GM18502 (cell line): ENCODE data around the gene GRAMD4.

Experiments used
- ATAC-seq: cut with Tn5 transposase; IDR thresholded peaks from one replicate; pipeline ENCODE4 v1.9.1; 2021; ENCODE audit warnings: mild to moderate bottlenecking; ENCODE audit not compliant: unreplicated experiment, poor library complexity

Gene GRAMD4

DNA sequence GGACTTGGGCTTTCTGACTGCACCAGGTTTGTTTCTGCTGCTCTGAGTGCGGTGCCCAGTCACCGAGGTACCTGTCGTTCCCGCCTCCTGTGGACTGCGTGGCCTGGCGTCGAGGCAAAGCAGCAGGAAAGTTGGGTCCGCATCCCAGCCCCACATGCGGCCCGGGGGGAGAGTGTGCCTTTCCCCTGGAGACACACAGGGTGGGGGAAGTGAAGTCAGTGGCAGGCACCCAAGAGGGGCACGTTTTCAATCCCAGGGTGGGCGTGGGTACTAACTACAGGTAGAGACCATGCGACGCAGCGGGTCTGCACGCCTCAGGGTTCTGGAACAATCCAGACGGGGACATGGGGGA is 25.3 kb upstream of the GRAMD4 start:
- no peak for ATAC-seq

DNA sequence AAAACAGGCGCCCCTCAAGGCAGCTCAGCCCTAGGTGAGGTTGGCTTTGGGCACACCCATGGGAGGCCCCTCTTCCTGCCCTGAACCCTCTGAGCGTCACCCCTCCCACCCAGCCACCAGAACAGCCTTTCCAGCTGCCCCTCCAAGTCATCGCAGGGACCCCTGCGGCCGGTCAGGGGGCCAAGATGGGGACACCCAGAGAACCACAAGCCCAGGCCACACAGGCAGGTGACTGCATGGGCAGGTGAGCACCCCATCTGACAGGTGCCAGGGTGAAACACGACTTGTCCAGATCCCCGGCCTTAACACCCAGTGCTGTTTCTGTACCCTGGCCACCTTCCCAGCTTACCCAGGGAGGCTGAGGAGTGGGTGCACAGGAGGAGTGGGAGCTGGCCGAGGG is 24.6 kb upstream of the GRAMD4 start:
- no peak for ATAC-seq

DNA sequence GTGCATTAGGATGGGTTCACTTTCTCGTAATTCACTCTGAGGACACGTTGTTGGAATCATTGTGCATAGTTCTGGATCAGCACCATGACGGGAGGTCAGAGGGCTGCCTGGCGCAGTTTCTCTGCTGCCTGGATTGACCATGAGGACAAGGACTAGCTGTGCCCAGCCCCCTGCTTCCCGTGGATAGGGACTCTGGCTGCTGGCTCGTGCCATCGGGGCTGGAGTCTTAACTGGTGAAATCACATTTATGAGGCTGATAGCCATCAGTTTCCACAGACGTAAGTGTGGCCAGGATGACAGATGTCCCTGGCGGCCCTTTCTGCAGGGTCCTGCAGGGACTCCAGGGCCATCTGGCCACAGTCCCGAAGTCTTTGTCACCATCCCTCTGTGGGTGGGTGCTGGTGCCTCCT is 24.1 kb upstream of the GRAMD4 start:
- no peak for ATAC-seq

DNA sequence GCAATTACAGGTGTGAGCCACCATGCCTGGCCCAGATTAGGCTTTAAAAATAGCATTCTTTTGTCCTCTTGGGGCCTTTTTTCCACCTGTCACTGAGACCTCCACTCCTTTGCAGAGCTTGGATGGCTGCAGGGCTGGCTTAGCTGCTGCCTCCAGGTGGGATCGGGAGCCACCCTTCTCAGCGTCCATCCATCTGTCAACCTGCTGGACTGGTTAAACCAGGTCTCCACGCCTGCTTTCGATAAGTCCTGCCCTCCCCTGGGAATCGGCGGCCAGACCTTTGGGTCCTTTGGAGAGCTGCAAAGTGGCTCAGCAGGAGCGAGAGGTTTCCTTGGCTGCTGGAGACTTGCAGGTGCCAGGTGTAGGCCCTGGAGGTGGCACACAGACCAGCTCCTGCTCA is 23.4 kb upstream of the GRAMD4 start:
- no peak for ATAC-seq

DNA sequence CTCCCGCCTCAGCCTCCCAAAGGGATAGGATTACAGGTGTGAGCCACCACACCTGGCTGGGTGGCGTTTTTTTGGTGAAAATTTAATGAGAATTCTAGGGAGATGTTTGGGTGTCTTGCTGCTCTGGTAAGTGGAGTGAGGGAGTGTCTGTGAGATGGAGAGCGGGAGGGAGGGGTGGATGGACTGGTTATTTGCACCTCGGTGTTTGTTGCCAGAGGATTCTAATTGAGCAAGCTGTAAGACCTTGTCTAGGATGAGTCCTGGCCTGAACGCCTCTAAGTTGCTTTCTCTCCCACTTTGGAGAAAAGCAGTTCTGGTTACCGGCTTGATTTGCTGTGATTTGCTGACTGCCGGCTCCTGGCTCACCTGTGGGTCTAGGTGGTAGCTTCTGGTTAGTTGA is 22.0 kb upstream of the GRAMD4 start:
- ATAC-seq: no peak

DNA sequence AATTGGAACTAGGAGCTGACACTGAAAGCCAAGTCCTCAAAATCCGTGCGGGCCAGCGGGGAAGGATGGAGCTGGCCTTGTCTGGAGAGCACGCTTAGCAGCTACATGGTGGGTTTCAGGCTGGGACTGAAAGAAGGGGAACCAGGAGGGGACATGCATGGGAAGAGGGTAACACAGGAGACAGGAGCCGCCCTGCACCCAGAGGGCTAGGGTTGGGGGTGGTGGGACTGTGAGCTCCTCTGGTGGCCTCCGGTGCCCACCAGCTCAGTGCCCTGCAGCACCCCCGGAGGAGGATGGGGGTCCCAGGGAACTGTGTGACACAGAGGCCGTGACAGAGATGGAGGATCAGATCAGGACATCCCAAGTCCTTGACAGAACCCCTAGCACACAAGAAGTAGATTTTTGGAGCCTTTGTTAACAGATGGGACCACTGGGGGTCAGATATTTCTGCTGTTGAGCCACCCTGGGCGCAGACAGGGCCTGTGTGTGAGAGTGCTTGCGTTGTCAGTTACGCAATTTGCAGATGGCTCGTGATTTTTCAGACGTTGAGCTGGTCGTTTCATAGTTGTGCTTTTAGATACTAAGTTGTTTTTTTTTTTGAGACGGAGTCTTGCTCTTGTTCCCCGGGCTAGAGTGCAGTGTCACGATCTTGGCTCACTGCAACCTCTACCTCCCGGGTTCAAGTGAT is 21.3 kb upstream of the GRAMD4 start:
- no peak for ATAC-seq

DNA sequence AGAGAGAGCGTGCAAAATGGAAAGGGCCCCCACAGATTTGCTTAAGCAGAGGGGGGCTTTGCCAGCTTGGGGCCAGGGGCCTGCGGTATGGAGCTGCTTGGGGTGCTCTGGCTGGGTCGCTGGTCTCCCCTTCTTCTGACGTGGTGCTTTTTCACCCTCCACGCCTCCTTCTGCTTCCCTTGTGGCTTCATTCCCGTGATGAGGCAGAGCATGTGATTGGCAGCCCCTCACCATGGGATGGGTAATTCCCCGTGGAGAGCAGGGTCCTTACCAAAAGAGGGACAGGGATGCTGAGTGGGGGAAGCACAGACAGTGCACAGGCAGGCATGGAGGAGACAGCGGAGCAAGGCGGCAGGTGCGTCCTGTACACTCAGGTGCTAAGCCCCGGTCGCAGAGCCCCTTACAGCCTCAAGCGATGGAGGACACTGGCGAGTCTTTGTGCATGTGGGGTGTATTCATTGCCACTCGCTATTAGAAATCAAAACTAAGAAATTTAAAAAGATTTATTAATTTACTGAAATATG is 19.9 kb upstream of the GRAMD4 start:
- no peak for ATAC-seq

- no peak for ATAC-seq
Observed at GRCh38 chr22:46602025-46602424, 18.2 kb upstream of the GRAMD4 start.

DNA sequence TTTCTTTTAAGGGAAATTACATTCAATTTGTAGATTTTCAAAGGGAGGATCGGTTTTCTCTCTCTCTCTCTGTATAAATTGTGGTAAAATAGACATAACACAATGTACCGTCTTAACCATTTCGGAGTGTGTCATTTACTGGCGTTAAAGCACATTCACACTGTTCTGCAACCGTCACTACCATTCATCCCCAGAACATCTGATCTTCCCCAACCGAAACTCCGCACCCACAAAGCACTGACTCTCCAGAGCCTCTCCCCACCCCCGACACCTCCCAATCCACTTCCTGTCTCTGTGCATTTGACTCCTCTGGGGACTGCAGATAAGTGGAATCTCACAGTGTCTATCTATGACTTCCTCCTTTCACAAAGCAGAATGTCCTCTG is 15.9 kb upstream of the GRAMD4 start:
- no peak for ATAC-seq

- no peak for ATAC-seq
Observed at GRCh38 chr22:46605117-46605516, 15.1 kb upstream of the GRAMD4 start.

DNA sequence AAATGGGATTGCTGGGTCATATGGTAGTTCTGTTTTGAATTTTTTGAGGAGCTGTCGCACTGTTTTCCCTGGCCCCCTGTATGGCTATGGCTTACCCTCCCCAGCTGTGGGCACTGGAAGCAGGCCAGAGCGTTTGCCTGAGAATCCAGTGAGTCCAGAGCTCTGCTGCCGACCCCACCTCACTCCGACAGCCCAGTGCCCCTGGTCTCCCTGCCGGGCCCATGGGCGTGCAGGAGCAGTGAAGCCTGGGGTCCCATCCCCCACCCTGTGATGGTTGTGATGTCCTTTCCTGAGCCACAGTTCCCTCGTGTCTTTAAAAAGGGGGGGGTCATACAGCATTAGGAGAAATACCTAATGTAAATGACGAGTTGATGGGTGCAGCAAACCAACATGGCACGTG is 13.3 kb upstream of the GRAMD4 start:
- no peak for ATAC-seq

DNA sequence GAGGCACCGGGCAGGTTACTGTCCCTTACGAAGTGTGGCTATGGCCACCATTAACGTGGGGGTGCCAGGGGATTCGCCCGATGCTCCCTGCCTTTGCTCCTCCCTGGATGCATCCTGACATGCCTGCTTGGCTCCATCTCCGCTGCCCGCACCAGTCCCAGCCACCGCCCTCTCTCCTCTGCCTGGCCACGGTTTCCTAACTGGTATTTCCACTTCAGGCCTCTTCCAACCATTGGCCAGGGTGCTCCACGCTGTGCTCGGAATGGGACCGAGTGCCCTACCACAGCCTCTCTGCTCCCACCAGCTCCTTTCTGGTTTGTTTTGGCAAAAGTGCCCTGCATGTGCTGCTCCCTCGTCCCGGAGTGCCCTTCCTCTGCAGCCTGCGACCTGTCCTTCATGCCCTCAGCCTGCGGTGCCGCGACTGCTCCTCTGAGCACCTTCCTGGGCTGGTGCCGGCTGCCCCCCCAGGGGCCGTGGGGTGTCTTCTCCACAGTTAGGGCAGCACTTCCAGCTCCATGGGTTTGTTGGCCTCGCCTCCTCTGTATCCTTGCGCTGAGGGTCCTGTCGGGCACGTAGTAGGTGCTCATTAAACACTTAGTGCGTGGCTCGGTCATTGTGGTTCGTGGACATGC is 12.6 kb upstream of the GRAMD4 start:
- ATAC-seq: no peak

DNA sequence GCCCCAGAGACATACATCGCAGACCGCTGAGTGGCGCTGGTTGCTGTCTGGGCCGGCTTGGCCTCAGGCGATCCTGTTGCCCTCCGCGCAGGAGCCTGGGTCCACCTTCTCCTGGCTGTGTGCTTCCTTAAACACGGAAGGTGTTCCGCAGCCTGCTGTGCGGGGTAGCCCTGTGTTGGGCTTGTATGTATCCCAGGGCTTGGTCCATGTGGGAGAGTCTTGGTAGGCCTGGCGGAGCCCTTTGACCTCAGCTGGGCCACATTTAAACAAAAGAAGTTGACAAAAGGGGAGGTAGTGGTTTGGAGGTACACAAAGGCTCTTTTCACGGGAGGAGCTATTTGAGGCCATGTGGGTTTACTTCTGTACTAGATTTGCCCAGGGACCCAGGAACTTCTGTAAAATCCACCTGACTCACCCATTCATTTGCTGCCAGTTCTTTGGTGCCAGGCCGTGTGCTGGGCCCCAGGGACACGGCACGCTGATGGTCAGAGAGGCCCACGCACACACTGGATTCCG is 11.0 kb upstream of the GRAMD4 start:
- no peak for ATAC-seq

GRCh38 chr22:46609724-46610201 is 10.4 kb upstream of the GRAMD4 start:
- ATAC-seq: no peak

GRCh38 chr22:46610356-46610755 is 9.8 kb upstream of the GRAMD4 start:
- ATAC-seq: no peak

DNA sequence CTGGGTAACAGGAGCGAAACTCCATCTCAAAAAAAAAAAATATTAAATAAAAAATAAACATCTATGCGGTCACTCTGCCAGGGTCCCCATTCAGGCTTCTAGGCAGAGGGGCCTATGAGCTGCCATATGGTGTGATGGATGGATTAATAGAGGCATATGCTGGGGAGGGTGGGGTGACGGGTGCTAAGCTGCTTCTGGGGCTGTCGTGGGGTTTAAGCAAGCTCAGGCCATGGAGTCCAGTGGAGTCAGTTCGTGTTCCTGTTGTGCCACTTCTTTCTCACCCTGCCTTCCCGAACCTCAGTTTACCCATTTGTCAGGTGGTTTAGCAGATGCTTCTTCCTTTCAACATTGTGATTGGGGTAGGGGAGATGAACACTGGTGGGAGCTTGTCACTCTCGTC is 9.0 kb upstream of the GRAMD4 start:
- no peak for ATAC-seq

GRCh38 chr22:46612341-46612903 is 7.8 kb upstream of the GRAMD4 start:
- no peak for ATAC-seq

DNA sequence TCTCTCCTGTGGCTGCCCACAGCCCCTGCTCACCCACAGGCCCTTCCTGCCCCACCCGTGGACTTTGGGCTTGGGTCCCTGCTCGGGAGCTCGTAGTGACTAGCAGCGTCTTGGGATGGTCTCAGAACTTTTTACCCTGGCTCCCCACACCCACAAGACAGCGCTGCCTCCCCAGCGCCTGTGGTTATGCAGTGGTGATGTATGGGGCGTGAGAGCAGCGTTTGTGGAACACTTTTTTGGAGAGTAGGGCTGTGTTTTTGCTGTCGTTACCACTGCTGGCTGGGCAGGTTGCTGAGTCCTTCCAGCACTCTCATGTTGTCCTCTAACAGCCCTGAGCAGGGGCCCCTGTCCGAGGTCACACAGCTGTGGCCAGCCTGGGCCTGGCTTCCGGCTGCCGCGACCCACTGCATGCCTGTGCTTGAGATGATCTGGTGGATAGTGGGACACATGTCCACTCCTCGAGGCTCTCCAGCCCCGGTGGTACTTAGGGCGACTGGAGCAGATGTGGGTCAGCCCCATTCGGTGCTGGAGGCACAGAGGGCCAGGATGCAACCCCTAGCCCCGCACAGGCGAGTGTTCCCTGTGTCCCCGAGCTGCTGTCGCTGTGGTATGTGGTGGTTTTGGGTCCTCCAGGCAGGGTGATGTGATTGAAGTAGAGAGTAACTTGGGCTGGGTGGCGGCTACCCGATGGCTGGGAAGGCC is 7.1 kb upstream of the GRAMD4 start:
- no peak for ATAC-seq

DNA sequence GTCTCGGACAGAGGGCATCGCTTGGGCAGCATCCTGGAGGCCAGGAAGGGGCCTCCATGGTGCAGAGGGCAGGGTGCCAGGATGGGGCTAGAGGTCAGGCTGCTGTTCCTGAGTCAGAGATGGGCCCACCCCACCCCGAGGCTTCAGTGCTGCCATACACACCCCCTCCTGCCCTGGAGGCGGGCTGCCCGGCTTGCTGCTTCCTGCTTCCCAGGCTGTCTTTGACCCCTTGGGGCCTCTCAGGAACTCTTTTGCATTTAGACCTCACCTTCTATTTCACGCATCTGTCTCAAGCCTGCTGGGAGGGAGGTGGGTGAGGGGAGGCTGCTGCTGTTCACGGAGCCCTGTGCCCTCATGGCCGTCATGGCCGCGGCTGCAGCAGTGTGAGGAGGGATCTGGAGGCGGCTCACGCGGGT is 6.6 kb upstream of the GRAMD4 start:
- no peak for ATAC-seq

DNA sequence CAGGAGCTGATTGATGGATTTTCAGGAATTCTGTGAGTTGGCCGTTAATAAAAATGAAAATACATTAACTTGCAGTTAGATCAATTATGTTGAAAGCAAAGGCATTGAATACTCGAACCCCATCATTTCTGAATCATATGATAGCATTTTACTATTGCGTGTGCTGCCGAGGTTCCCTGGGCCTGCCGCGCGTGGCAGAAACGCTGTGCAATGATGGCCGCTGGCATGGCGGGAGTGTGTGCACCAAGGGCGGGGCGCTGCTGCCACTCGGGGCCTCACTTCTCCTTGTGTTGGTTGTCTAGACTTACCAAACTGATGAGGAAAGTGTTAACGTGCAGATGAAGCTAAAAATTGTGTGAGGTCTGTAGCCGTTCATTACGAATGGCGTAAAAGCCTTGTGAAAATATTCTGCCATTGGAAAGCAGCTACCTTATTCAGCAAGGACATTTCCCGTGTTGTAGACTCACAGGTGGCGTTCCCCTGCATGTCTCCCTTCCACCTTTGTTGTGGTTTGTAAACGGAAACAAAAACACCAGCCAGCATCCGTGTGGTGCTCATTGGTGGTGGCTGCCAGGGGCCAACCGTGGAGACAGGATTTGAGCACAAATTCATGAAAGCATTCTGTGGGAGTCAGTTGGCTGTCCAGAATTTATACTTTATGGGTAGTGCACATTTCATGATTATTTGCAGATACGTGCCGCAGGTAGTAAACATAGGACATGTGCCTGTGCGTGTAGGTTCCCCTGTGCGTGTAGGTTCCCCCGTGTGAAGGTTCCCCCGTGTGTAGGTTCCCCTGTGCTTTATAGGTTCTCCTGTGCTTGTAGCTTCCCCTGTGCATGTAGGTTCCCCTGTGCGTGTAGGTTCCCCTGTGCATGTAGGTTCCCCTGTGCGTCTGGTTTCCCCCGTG is 5.9 kb upstream of the GRAMD4 start:
- no peak for ATAC-seq
